SK-N-SH (cell line): Measurements from ENCODE around the gene OR2K2. TPM values are rescaled to one million over a fixed set of nuclear protein-coding genes. Genes with fewer than 3 reads are reported as not detected.

Source experiments
- CTCF ChIA-PET: fragments of 300-600, 350-600 bp; formaldehyde crosslinking; extraction: SDS; loops from one replicate; lab custom pipeline; 2021; lab: Yijun Ruan, JAX
- POLR2A ChIA-PET: fragments of 350-600 bp; sonication (Branson Sonifier 250); formaldehyde crosslinking; extraction: SDS; loops from one replicate; lab custom pipeline; 2020; ENCODE audit warnings: antibody characterized with exemption, inconsistent platforms; lab: Yijun Ruan, JAX
- DNase-seq: peaks from one replicate; pipeline ENCODE4 v3.0.0; 2012
- H2AFZ ChIP-seq: fragments of 200-600 bp; sonication (generic); 2 replicates; pipeline ENCODE4 v1.8.1; 2016; ENCODE audit warnings: antibody characterized with exemption, mild to moderate bottlenecking, low read depth
- H3F3A ChIP-seq: fragments of 200-600 bp; sonication (generic); replicated peaks from 2 replicates; pipeline ENCODE3; 2016; ENCODE audit warnings: antibody characterized with exemption, mild to moderate bottlenecking; ENCODE audit not compliant: insufficient read depth
- H3K27ac ChIP-seq, 2 experiments: fragments of 200-500 bp in 1 of 2; fragments of 200-600 bp in 1 of 2; sonication (Bioruptor generic) in 1 of 2; sonication (generic), shearing (Covaris generic) in 1 of 2; 2 replicates each; pipeline versions ENCODE4 v1.5.1 to v1.6.1; 2014 to 2016; ENCODE audit warnings: low read depth in 2 of 2, inconsistent platforms in 1 of 2, low read length in 1 of 2, mild to moderate bottlenecking in 1 of 2, mixed read lengths in 1 of 2
- H3K27me3 ChIP-seq: fragments of 200-600 bp; sonication (generic), shearing (Covaris generic); 2 replicates; pipeline ENCODE4 v1.6.1; 2016; ENCODE audit warnings: mixed run types; ENCODE audit not compliant: insufficient read depth
- H3K36me3 ChIP-seq, 2 experiments: fragments of 200-500 bp in 1 of 2; fragments of 200-600 bp in 1 of 2; sonication (Bioruptor generic) in 1 of 2; sonication (generic) in 1 of 2; replicated peaks in 1 of 2; 2 replicates each; pipeline versions ENCODE3 to v1.5.1; 2014 to 2016; ENCODE audit warnings: low read length in 1 of 2, mild to moderate bottlenecking in 1 of 2; ENCODE audit not compliant: insufficient read depth in 2 of 2, control insufficient read depth in 1 of 2
- H3K4me1 ChIP-seq, 2 experiments: fragments of 200-500 bp in 1 of 2; fragments of 200-600 bp in 1 of 2; sonication (Bioruptor generic) in 1 of 2; sonication (generic), shearing (Covaris generic) in 1 of 2; 2 replicates each; pipeline versions ENCODE4 v1.5.1 to v1.6.1; 2014 to 2016; ENCODE audit warnings: low read depth in 1 of 2, low read length in 1 of 2, mixed run types in 1 of 2; ENCODE audit not compliant: insufficient read depth in 2 of 2, control insufficient read depth in 1 of 2
- H3K4me2 ChIP-seq: fragments of 200-600 bp; sonication (generic), shearing (Covaris generic); 2 replicates; pipeline ENCODE4 v1.6.1; 2017; ENCODE audit warnings: mixed run types
- H3K4me3 ChIP-seq, 2 experiments: fragments of 200-500 bp in 1 of 2; fragments of 200-600 bp in 1 of 2; sonication (Bioruptor generic) in 1 of 2; sonication (generic), shearing (Covaris generic) in 1 of 2; 2 replicates each; pipeline versions ENCODE4 v1.5.1 to v1.8.1; 2014 to 2016; ENCODE audit warnings: low read depth in 2 of 2, inconsistent platforms in 1 of 2, low read length in 1 of 2, mild to moderate bottlenecking in 1 of 2, mixed read lengths in 1 of 2, moderate library complexity in 1 of 2
- H3K79me2 ChIP-seq: fragments of 200-600 bp; sonication (generic); 2 replicates; pipeline ENCODE4 v1.8.1; 2017; ENCODE audit warnings: mild to moderate bottlenecking; ENCODE audit not compliant: insufficient read depth
- H3K9ac ChIP-seq: fragments of 200-600 bp; sonication (generic); 2 replicates; pipeline ENCODE4 v1.6.1; 2017; ENCODE audit warnings: mixed run types
- H3K9me2 ChIP-seq: fragments of 200-600 bp; sonication (generic); 2 replicates; pipeline ENCODE4 v1.6.1; 2017; ENCODE audit warnings: mixed run types
- H3K9me3 ChIP-seq: fragments of 200-600 bp; sonication (generic); 2 replicates; pipeline ENCODE4 v1.6.1; 2017; ENCODE audit warnings: mixed run types, mild to moderate bottlenecking, moderate library complexity
- H4K20me1 ChIP-seq: fragments of 200-600 bp; sonication (generic); 2 replicates; pipeline ENCODE4 v1.6.1; 2017; ENCODE audit warnings: mild to moderate bottlenecking, mixed run types; ENCODE audit not compliant: insufficient read depth
- CTCF ChIP-seq: fragments of 200-600 bp; sonication (generic); IDR thresholded peaks from 2 replicates; pipeline ENCODE4 v1.6.1; 2017; ENCODE audit warnings: antibody characterized with exemption, mild to moderate bottlenecking, moderate library complexity
- EZH2phosphoT487 ChIP-seq: fragments of 200-600 bp; sonication (generic); IDR thresholded peaks from 2 replicates; pipeline ENCODE4 v1.6.1; 2017; ENCODE audit warnings: low read depth, mixed run types, mild to moderate bottlenecking, antibody characterized with exemption, moderate library complexity, borderline replicate concordance
- JUND ChIP-seq: IDR thresholded peaks from 2 replicates; pipeline ENCODE4 v1.4.0; 2012
- MAX ChIP-seq: IDR thresholded peaks from 2 replicates; pipeline ENCODE4 v1.4.0; 2012; ENCODE audit warnings: low read depth
- MEF2A ChIP-seq: IDR thresholded peaks from 2 replicates; pipeline ENCODE4 v1.4.0; 2012; ENCODE audit warnings: low read depth, borderline replicate concordance
- RAD21 ChIP-seq: IDR thresholded peaks from 2 replicates; pipeline ENCODE4 v1.6.1; 2012; ENCODE audit warnings: mild to moderate bottlenecking, low read length
- RXRA ChIP-seq: IDR thresholded peaks from 2 replicates; pipeline ENCODE4 v1.4.0; 2012; ENCODE audit warnings: low read depth, mild to moderate bottlenecking, borderline replicate concordance
- SIN3A ChIP-seq: IDR thresholded peaks from 2 replicates; pipeline ENCODE4 v1.6.1; 2012; ENCODE audit warnings: low read depth, mild to moderate bottlenecking, low read length, moderate library complexity, borderline replicate concordance
- SMC3 ChIP-seq: IDR thresholded peaks from 2 replicates; pipeline ENCODE4 v1.6.1; 2012; ENCODE audit warnings: low read depth, low read length, improper control_type of control experiment
- TAF1 ChIP-seq: IDR thresholded peaks from 2 replicates; pipeline ENCODE4 v1.6.1; 2012; ENCODE audit warnings: low read depth, mild to moderate bottlenecking, low read length, moderate library complexity, borderline replicate concordance
- TCF12 ChIP-seq: IDR thresholded peaks from 2 replicates; pipeline ENCODE4 v1.4.0; 2012
- YY1 ChIP-seq: IDR thresholded peaks from 2 replicates; pipeline ENCODE4 v1.4.0; 2012; ENCODE audit warnings: low read depth, mild to moderate bottlenecking
- WGBS: methylation state at CpG from one replicate; pipeline ENCODE4 v1.1.6; 2017; ENCODE audit warnings: low lambda C conversion rate; 5-methylcytosine and 5-hydroxymethylcytosine counted together
- polyA plus RNA-seq, 3 experiments: library from polyadenylated mRNA; depleted of rRNA; stranded (reverse); fragments of >200 nt; gene quantifications; 2 replicates each; pipeline ENCODE4 v1.2.3, GENCODE V29; 2012

The OR2K2 gene
- polyA plus RNA-seq, 1 of the 3 experiments (the other 2 are of a cell fraction) = not detected

GRCh38 chr9:111298731-111299598, 31.1 kb downstream of the OR2K2 start:
- H2AFZ ChIP-seq = peak overlapping the region; percentile 10; the same call in 1 of the 2 replicates
- WGBS = 27% methylated on average over 6 of the region's 6 CpGs
- H3K27ac ChIP-seq = peak overlapping the region in 1 of 2 experiments; percentile 39; a peak in 1 of 4 replicates

GRCh38 chr9:111298111-111298510, 31.9 kb downstream of the OR2K2 start:
- WGBS = 87% methylated on average over 6 of the region's 6 CpGs
- CTCF ChIA-PET = interaction anchor here (0.8 to 2.6 kb wide), 6 partner anchors 254 to 1115 kb away, joined by 3 to 22 read pairs (median 3); no protein-coding TSS in a partner anchor
- TF ChIP-seq TAF1 = no peak
- no peak for TF ChIP-seq RAD21
- no peak for TF ChIP-seq SIN3A
- no peak for TF ChIP-seq RXRA
- Histone ChIP-seq H3K4me2 (no peak overlapping the region), H3K27ac (no peak overlapping the region), H3K9me2 (no peaks in the 10 kb centered on the region), H3K36me3 (no peaks in the 10 kb centered on the region), H3K4me3 (no peak overlapping the region), H2AFZ (no peak overlapping the region), H3K9me3 (no peaks in the 10 kb centered on the region), H4K20me1 (no peaks in the 10 kb centered on the region), H3F3A (no peaks in the 10 kb centered on the region), H3K79me2 (no peaks in the 10 kb centered on the region), H3K4me1 (peaks cover 0 to 3% of the 10 kb centered on the region in 2 experiments; a peak in 2 of 4 replicates), H3K27me3 (no peaks in the 10 kb centered on the region), H3K9ac (no peak overlapping the region)
- DNase-seq = no peak
- POLR2A ChIA-PET = no interaction called here

More at GRCh38 chr9:111298731-111299598, 31.1 kb downstream of the OR2K2 start:
- peaks cover 0 to 3% of the 10 kb centered on the region in 2 experiments; a peak in 2 of 4 replicates for H3K4me1 ChIP-seq
- CTCF ChIA-PET = interaction anchor here (0.6 to 2.6 kb wide), 20 partner anchors 8 to 1116 kb away, joined by 3 to 22 read pairs (median 3); no protein-coding TSS in a partner anchor
- no peak overlapping the region for H3K4me2 ChIP-seq
- no peaks in the 10 kb centered on the region for H4K20me1 ChIP-seq
- H3K9ac ChIP-seq = no peak overlapping the region
- no peaks in the 10 kb centered on the region for H3K36me3 ChIP-seq
- POLR2A ChIA-PET = no interaction called here
- no peaks in the 10 kb centered on the region for H3K79me2 ChIP-seq
- peak; percentile 42 for DNase-seq
- H3K4me3 ChIP-seq = peak overlapping the region in 1 of 2 experiments; percentile 42; a peak in 1 of 4 replicates
- H3K27me3 ChIP-seq = no peaks in the 10 kb centered on the region
- no peaks in the 10 kb centered on the region for H3K9me2 ChIP-seq
- H3K9me3 ChIP-seq = no peaks in the 10 kb centered on the region
- TF ChIP-seq SMC3 (peak; percentile 94), MAX (no peak), TAF1 (no peak), EZH2phosphoT487 (no peak), JUND (no peak), RAD21 (peak; percentile 98), MEF2A (no peak), CTCF (peak; percentile 87), YY1 (no peak), TCF12 (peak; percentile 49; the same call in 1 of the 2 replicates)
- H3F3A ChIP-seq = no peaks in the 10 kb centered on the region
